ENCODE data around the gene SMIM45.
A peak's percentile ranks its signal among the peaks of the same experiment; 100 is the strongest.

The SMIM45 gene

GRCh38 chr22:41913040-41913719 is 38.8 kb upstream of the SMIM45 start:
- peak overlapping the region; percentile 56 to 73 for H3K4me3 Mint-ChIP-seq
- no peaks in the 10 kb centered on the region for H3K9me3 Mint-ChIP-seq
- peak overlapping the region in 1 of 2 donors; percentile 72 for H3K27ac Mint-ChIP-seq
- H3K4me1 Mint-ChIP-seq, result peaks cover 72% of the 10 kb centered on the region
- ATAC-seq (no peak), DNase-seq (no peak)
- H3K27me3 Mint-ChIP-seq, result peaks cover 72% of the 10 kb centered on the region

- DNase-seq, result peak in 1 of 2 donors; percentile 38
- ATAC-seq, result no peak
- Mint-ChIP-seq H3K9me3 (no peaks in the 10 kb centered on the region), H3K4me1 (peaks cover 72% of the 10 kb centered on the region), H3K27ac (no peak overlapping the region), H3K27me3 (peaks cover 71% of the 10 kb centered on the region), H3K4me3 (peak overlapping the region in 1 of 2 donors; percentile 33)
Measured at GRCh38 chr22:41913842-41914534, 38.0 kb upstream of the SMIM45 start.

- H3K27ac Mint-ChIP-seq, result no peak overlapping the region
- DNase-seq (no peak), ATAC-seq (peak; percentile 7)
- H3K4me3 Mint-ChIP-seq, result no peak overlapping the region
- no peaks in the 10 kb centered on the region for H3K9me3 Mint-ChIP-seq
- H3K4me1 Mint-ChIP-seq, result peaks cover 72% of the 10 kb centered on the region
- H3K27me3 Mint-ChIP-seq, result peaks cover 64% of the 10 kb centered on the region
Measured at GRCh38 chr22:41914611-41915034, 37.3 kb upstream of the SMIM45 start.

GRCh38 chr22:41915035-41915785 is 36.7 kb upstream of the SMIM45 start, which contains the start of gene SHISA8:
Gene SHISA8, minus strand, starts transcription at chr22:41915074. Its CDS starts 407 bp downstream, at chr22:41914667.
- peaks cover 73% of the 10 kb centered on the region for H3K4me1 Mint-ChIP-seq
- no peaks in the 10 kb centered on the region for H3K9me3 Mint-ChIP-seq
- peaks cover 62% of the 10 kb centered on the region for H3K27me3 Mint-ChIP-seq

GRCh38 chr22:41915786-41916493 is 36.0 kb upstream of the SMIM45 start:
- peaks cover 75% of the 10 kb centered on the region for H3K4me1 Mint-ChIP-seq
- no peak for DNase-seq
- no peaks in the 10 kb centered on the region for H3K9me3 Mint-ChIP-seq
- H3K4me3 Mint-ChIP-seq, result peak overlapping the region; percentile 47 to 65
- no peak overlapping the region for H3K27ac Mint-ChIP-seq
- H3K27me3 Mint-ChIP-seq, result peaks cover 59% of the 10 kb centered on the region
- no peak for ATAC-seq

More at GRCh38 chr22:41915035-41915785, 36.7 kb upstream of the SMIM45 start, which contains the start of gene SHISA8:
- ATAC-seq, result peak; percentile 62
- Mint-ChIP-seq H3K27ac (peak within 1 kb of the TSS in 1 of 2 donors; percentile 82), H3K4me3 (peak within 1 kb of the TSS; percentile 47 to 65)
- DNase-seq, result peak; percentile 56 to 60

GRCh38 chr22:41916745-41917358 is 35.1 kb upstream of the SMIM45 start:
- H3K4me1 Mint-ChIP-seq, result peaks cover 66% of the 10 kb centered on the region
- peaks cover 50% of the 10 kb centered on the region for H3K27me3 Mint-ChIP-seq
- no peak overlapping the region for H3K27ac Mint-ChIP-seq
- no peak overlapping the region for H3K4me3 Mint-ChIP-seq
- ATAC-seq, result no peak
- H3K9me3 Mint-ChIP-seq, result no peaks in the 10 kb centered on the region
- DNase-seq, result no peak

- ATAC-seq (no peak), DNase-seq (no peak)
- H3K9me3 Mint-ChIP-seq, result no peaks in the 10 kb centered on the region
- H3K27me3 Mint-ChIP-seq, result peaks cover 44% of the 10 kb centered on the region
- H3K4me3 Mint-ChIP-seq, result peak overlapping the region in 1 of 2 donors; percentile 37
- peaks cover 60% of the 10 kb centered on the region for H3K4me1 Mint-ChIP-seq
- H3K27ac Mint-ChIP-seq, result peak overlapping the region in 1 of 2 donors; percentile 54
Measured at GRCh38 chr22:41917375-41917902, 34.5 kb upstream of the SMIM45 start.

GRCh38 chr22:41917903-41918791 is 33.8 kb upstream of the SMIM45 start:
- DNase-seq (no peak), ATAC-seq (no peak)
- H3K27ac Mint-ChIP-seq, result peak overlapping the region in 1 of 2 donors; percentile 54
- peaks cover 56% of the 10 kb centered on the region for H3K4me1 Mint-ChIP-seq
- H3K4me3 Mint-ChIP-seq, result peak overlapping the region in 1 of 2 donors; percentile 37
- H3K27me3 Mint-ChIP-seq, result peaks cover 37% of the 10 kb centered on the region
- H3K9me3 Mint-ChIP-seq, result no peaks in the 10 kb centered on the region

GRCh38 chr22:41919357-41920224 is 32.4 kb upstream of the SMIM45 start:
- Mint-ChIP-seq H3K4me1 (peaks cover 54% of the 10 kb centered on the region), H3K27ac (no peak overlapping the region)
- peak in 1 of 2 donors; percentile 43 for DNase-seq

GRCh38 chr22:41920271-41920976 is 31.5 kb upstream of the SMIM45 start:
- DNase-seq, result no peak
- Mint-ChIP-seq H3K9me3 (no peaks in the 10 kb centered on the region), H3K4me1 (peaks cover 58% of the 10 kb centered on the region), H3K27me3 (peaks cover 34% of the 10 kb centered on the region), H3K4me3 (peak overlapping the region; percentile 66 to 85), H3K27ac (peak overlapping the region in 1 of 2 donors; percentile 13)
- ATAC-seq, result no peak

More at GRCh38 chr22:41919357-41920224, 32.4 kb upstream of the SMIM45 start:
- H3K27me3 Mint-ChIP-seq, result peaks cover 31% of the 10 kb centered on the region
- H3K9me3 Mint-ChIP-seq, result no peaks in the 10 kb centered on the region
- peak overlapping the region; percentile 73 to 85 for H3K4me3 Mint-ChIP-seq
- ATAC-seq, result peak; percentile 48

- DNase-seq (no peak), ATAC-seq (no peak)
- H3K9me3 Mint-ChIP-seq, result no peaks in the 10 kb centered on the region
- no peak overlapping the region for H3K4me3 Mint-ChIP-seq
- H3K27ac Mint-ChIP-seq, result no peak overlapping the region
- H3K27me3 Mint-ChIP-seq, result peaks cover 29% of the 10 kb centered on the region
- peaks cover 58% of the 10 kb centered on the region for H3K4me1 Mint-ChIP-seq
Measured at GRCh38 chr22:41922328-41922727, 29.6 kb upstream of the SMIM45 start.

GRCh38 chr22:41922940-41923594 is 28.9 kb upstream of the SMIM45 start:
- ATAC-seq, result no peak
- Mint-ChIP-seq H3K4me1 (peaks cover 58% of the 10 kb centered on the region), H3K27ac (peak overlapping the region in 1 of 2 donors; percentile 79), H3K9me3 (no peaks in the 10 kb centered on the region), H3K4me3 (no peak overlapping the region), H3K27me3 (peaks cover 29% of the 10 kb centered on the region)
- no peak for DNase-seq

Measured in stimulated activated naive CD8-positive, alpha-beta T cell treated with anti-CD3 and anti-CD28 coated beads, Interleukin-15, amount 100 ng/mL, for 72 hours (primary cell).